Gastroesophageal sphincter (tissue), 4 donors: ENCODE data around the gene SEMA6A. TPM values are rescaled to one million over a fixed set of nuclear protein-coding genes. Genes with fewer than 3 reads are reported as not detected.

ENCODE experiments used
- ATAC-seq: fragments of 150-250 bp; one replicate; pipeline ENCODE4 v1.9.1; 2016; ENCODE audit warnings: mild to moderate bottlenecking, moderate library complexity
- H3K27ac ChIP-seq, 4 donors: fragments of 200-600 bp; sonication (generic) in 3 of 4; 1 replicate in 3 of 4; 2 replicates in 1 of 4; pipeline ENCODE4 v1.5.1; 2016 to 2019
- H3K27me3 ChIP-seq: fragments of 200-600 bp; sonication (generic); one replicate; pipeline ENCODE4 v1.5.1; 2019
- H3K36me3 ChIP-seq, 2 donors: fragments of 200-600 bp; sonication (generic); one replicate each; pipeline ENCODE4 v1.5.1; 2019; ENCODE audit warnings: control low read depth in 1 of 2
- H3K4me1 ChIP-seq, 3 donors: fragments of 200-600 bp; sonication (generic); 1 replicate in 2 of 3; 2 replicates in 1 of 3; pipeline ENCODE4 v1.5.1; 2016 to 2019; ENCODE audit warnings: control low read depth in 2 of 3
- H3K4me3 ChIP-seq, 2 donors: fragments of 200-600 bp; sonication (generic); one replicate each; pipeline ENCODE4 v1.5.1; 2019; ENCODE audit warnings: mild to moderate bottlenecking in 1 of 2, moderate library complexity in 1 of 2
- H3K9me3 ChIP-seq, 3 donors: fragments of 200-600 bp; sonication (generic); one replicate each; pipeline ENCODE4 v1.5.1; 2017 to 2019; ENCODE audit warnings: control low read depth in 2 of 3
- CTCF ChIP-seq, 4 experiments: fragments of 200-600 bp in 2 of 4; fragments of 450-650 bp in 2 of 4; sonication (generic) in 1 of 4; IDR thresholded peaks; one replicate each; pipeline ENCODE4 v1.5.1; 2017 to 2019; ENCODE audit warnings: antibody characterized with exemption in 4 of 4, mild to moderate bottlenecking in 2 of 4, moderate library complexity in 2 of 4
- EP300 ChIP-seq: sonication (generic); formaldehyde crosslinking; IDR thresholded peaks from one replicate; pipeline ENCODE4 v1.6.1; 2017; ENCODE audit warnings: antibody characterized with exemption, mild to moderate bottlenecking
- POLR2A ChIP-seq, 2 donors: fragments of 450-650 bp; IDR thresholded peaks; one replicate each; pipeline ENCODE4 v1.6.1; 2017; ENCODE audit warnings: antibody characterized with exemption in 2 of 2, mild to moderate bottlenecking in 2 of 2, moderate library complexity in 1 of 2
- POLR2AphosphoS5 ChIP-seq: sonication (generic); formaldehyde crosslinking; IDR thresholded peaks from one replicate; pipeline ENCODE4 v1.6.1; 2017; ENCODE audit warnings: antibody characterized with exemption
- WGBS, 2 donors: methylation state at CpG; one replicate each; pipeline ENCODE4 v1.1.5; 2018; ENCODE audit warnings: low coverage in 1 of 2; 5-methylcytosine and 5-hydroxymethylcytosine counted together
- total RNA-seq, 4 donors: library from RNA; depleted of rRNA; stranded (reverse); fragments of >200 nt; gene quantifications; one replicate each; pipeline ENCODE4 v1.1.0, GENCODE V29; 2016

The SEMA6A gene
- total RNA-seq, 4 donors from 2014 or later = 10.9 to 19.8 (median 17.8) TPM

- ATAC-seq = no peak
- 29 to 35% methylated on average over 5 of the region's 5 CpGs for WGBS, 2 donors
- no peaks in the 10 kb centered on the region for H3K36me3 ChIP-seq
- no peaks in the 10 kb centered on the region for H3K27me3 ChIP-seq
- H3K4me1 ChIP-seq = peaks cover 0 to 21% (median 2%) of the 10 kb centered on the region in 3 donors
- H3K9me3 ChIP-seq = no peaks in the 10 kb centered on the region
- TF ChIP-seq POLR2AphosphoS5 (no peak), CTCF (IDR thresholded peaks at IDR 0.05) (peak; percentile 19 to 58 (median 52))
- H3K4me3 ChIP-seq = no peak overlapping the region
- no peak overlapping the region for H3K27ac ChIP-seq
Observed at GRCh38 chr5:116557669-116558271, 16.9 kb downstream of the SEMA6A start.

- WGBS, 2 donors = 72 to 76% methylated on average over 2 of the region's 2 CpGs
- TF ChIP-seq POLR2AphosphoS5 (no peak), CTCF (IDR thresholded peaks at IDR 0.05) (no peak), EP300 (no peak), POLR2A (IDR thresholded peaks at IDR 0.05) (no peak)
- Histone ChIP-seq H3K27me3 (no peaks in the 10 kb centered on the region), H3K27ac (no peak overlapping the region), H3K4me1 (peaks cover 0 to 19% (median 2%) of the 10 kb centered on the region in 3 donors), H3K4me3 (no peak overlapping the region), H3K9me3 (no peaks in the 10 kb centered on the region), H3K36me3 (no peaks in the 10 kb centered on the region)
- ATAC-seq = no peak
Observed at GRCh38 chr5:116554764-116555163, 19.9 kb downstream of the SEMA6A start.

GRCh38 chr5:116553366-116553765 is 21.3 kb downstream of the SEMA6A start:
- no peaks in the 10 kb centered on the region for H3K36me3 ChIP-seq
- peak overlapping the region in 1 of 4 donors; percentile 24 for H3K27ac ChIP-seq
- TF ChIP-seq EP300 (no peak), POLR2A (IDR thresholded peaks at IDR 0.05) (no peak), CTCF (IDR thresholded peaks at IDR 0.05) (no peak)
- peak; percentile 38 for ATAC-seq
- H3K9me3 ChIP-seq = no peaks in the 10 kb centered on the region
- H3K4me3 ChIP-seq = no peak overlapping the region
- no peaks in the 10 kb centered on the region for H3K27me3 ChIP-seq
- H3K4me1 ChIP-seq = peaks cover 0 to 19% (median 2%) of the 10 kb centered on the region in 3 donors
- WGBS, 2 donors = 67 to 91% methylated on average over 1 of the region's 4 CpGs

GRCh38 chr5:116550082-116550481 is 24.5 kb downstream of the SEMA6A start:
- no peak for ATAC-seq
- no peaks in the 10 kb centered on the region for H3K27me3 ChIP-seq
- no peak for TF ChIP-seq POLR2A (IDR thresholded peaks at IDR 0.05)
- no peak for TF ChIP-seq POLR2AphosphoS5
- TF ChIP-seq EP300 = no peak
- peaks cover 0 to 14% (median 2%) of the 10 kb centered on the region in 3 donors for H3K4me1 ChIP-seq
- H3K9me3 ChIP-seq = peaks cover 0 to 17% (median 0%) of the 10 kb centered on the region in 3 donors
- H3K4me3 ChIP-seq = no peak overlapping the region
- H3K36me3 ChIP-seq = no peaks in the 10 kb centered on the region
- H3K27ac ChIP-seq = no peak overlapping the region

GRCh38 chr5:116546743-116547124 is 27.9 kb downstream of the SEMA6A start:
- TF ChIP-seq EP300 = no peak
- no peak for TF ChIP-seq POLR2AphosphoS5
- no peak for TF ChIP-seq POLR2A (IDR thresholded peaks at IDR 0.05)
- TF ChIP-seq CTCF (IDR thresholded peaks at IDR 0.05) = no peak
- no peak overlapping the region for H3K27ac ChIP-seq
- peaks cover 0 to 21% (median 0%) of the 10 kb centered on the region in 3 donors for H3K9me3 ChIP-seq
- ATAC-seq = no peak
- 100% methylated on average over 1 of the region's 1 CpG for WGBS, 2 donors
- no peaks in the 10 kb centered on the region for H3K36me3 ChIP-seq
- H3K4me1 ChIP-seq = no peaks in the 10 kb centered on the region
- H3K27me3 ChIP-seq = no peaks in the 10 kb centered on the region
- H3K4me3 ChIP-seq = no peak overlapping the region
